Heart left ventricle (tissue), 16 donors: ENCODE measurements around the gene CEP83. TPM values are rescaled to one million over a fixed set of nuclear protein-coding genes. Genes with fewer than 3 reads are reported as not detected.

Source experiments
- ATAC-seq, 4 donors: fragments of 200-7000 bp; cut with Tn5 transposase; one replicate each; pipeline ENCODE4 v1.9.1; 2020 to 2022; ENCODE audit warnings: moderate library complexity in 4 of 4, mild to moderate bottlenecking in 3 of 4, moderate number of reproducible peaks in 1 of 4
- DNase-seq, 5 donors: peaks; one replicate each; pipeline ENCODE4 v3.0.0-alpha.2; 2020
- H3K27ac ChIP-seq, 12 donors: fragments of 200-600 bp; sonication (generic) in 4 of 12; one replicate each; pipeline versions ENCODE4 v1.5.0 to v1.8.0; 2016 to 2022; ENCODE audit warnings: mild to moderate bottlenecking in 2 of 12
- H3K27me3 ChIP-seq, 9 donors: fragments of 200-600 bp; sonication (generic) in 2 of 9; one replicate each; pipeline versions ENCODE4 v1.5.1 to v1.8.0; 2016 to 2022; ENCODE audit warnings: mild to moderate bottlenecking in 3 of 9
- H3K36me3 ChIP-seq, 9 donors: fragments of 200-600 bp; sonication (generic) in 2 of 9; one replicate each; pipeline versions ENCODE4 v1.5.0 to v1.8.0; 2018 to 2022; ENCODE audit warnings: mild to moderate bottlenecking in 2 of 9
- H3K4me1 ChIP-seq, 12 donors: fragments of 200-600 bp; sonication (generic) in 4 of 12; one replicate each; pipeline versions ENCODE4 v1.5.0 to v1.8.0; 2016 to 2022; ENCODE audit warnings: mild to moderate bottlenecking in 3 of 12
- H3K4me3 ChIP-seq, 12 donors: fragments of 200-600 bp; sonication (generic) in 4 of 12; one replicate each; pipeline versions ENCODE4 v1.5.0 to v1.8.0; 2017 to 2022; ENCODE audit warnings: mild to moderate bottlenecking in 9 of 12, moderate library complexity in 4 of 12
- H3K9me3 ChIP-seq, 12 donors: fragments of 200-600 bp; sonication (generic) in 4 of 12; one replicate each; pipeline versions ENCODE4 v1.5.0 to v1.8.0; 2016 to 2022; ENCODE audit warnings: mild to moderate bottlenecking in 1 of 12
- POLR2A ChIP-seq, 2 donors: fragments of 450-650 bp; IDR thresholded peaks; one replicate each; pipeline ENCODE4 v1.6.1; 2017; ENCODE audit warnings: antibody characterized with exemption in 2 of 2, mild to moderate bottlenecking in 2 of 2, moderate library complexity in 2 of 2
- WGBS, 4 donors: extraction: QIAGEN DNeasy Blood & Tissue Kit in 2 of 4; methylation state at CpG; one replicate each; pipeline versions ENCODE4 v1.1.5 to v1.1.7; 2013 to 2018; 5-methylcytosine and 5-hydroxymethylcytosine counted together
- intact Hi-C, 10 donors: fragments of 100-400 bp; cut with DNase I; formaldehyde crosslinking; loops; one replicate each; pipeline versions ENCODE4 v1.11.1 to v1.14.2; 2022
- long read RNA-seq, 3 donors: library from polyadenylated mRNA; unstranded; transcript quantifications; one replicate each; pipeline ENCODE4 v2.0.0, GENCODE V29; 2020 to 2021
- polyA plus RNA-seq, 2 donors: library from polyadenylated mRNA; stranded (reverse); fragments of 200-250 nt; gene quantifications; one replicate each; pipeline ENCODE4 v1.2.3, GENCODE V29; 2013
- total RNA-seq, 9 donors: library from RNA; depleted of rRNA in 2 of 9; stranded (reverse); fragments of >200 nt in 2 of 9; fragmentation: NEBNext Ultra II Directional in 3 of 9; extraction: Animal tissue kit (Norgen Biotek cat#: 25700) in 3 of 9; gene quantifications; one replicate each; pipeline versions ENCODE4 v1.1.0 to v1.2.4, GENCODE V29; 2016 to 2023
- TF ChIP-seq, protein P1 (sequence below), 12 donors: fragments of 200-600 bp; sonication (generic) in 4 of 12; IDR thresholded peaks; one replicate each; pipeline versions ENCODE4 v1.5.0 to v1.8.0; 2018 to 2022; ENCODE audit warnings: antibody characterized with exemption in 12 of 12, mild to moderate bottlenecking in 5 of 12
- donor health status: ischemic (EF 13 %, LVEDD 7.1; RV severe dilation, severe dysfunction).
- donor health status: healthy with polysubstance abuse.
- donor health status: DM: no; HTN: yes; CAD: no.
- donor health status: DM: no; HTN: no; CAD: no.
- donor health status: ischemic (EF 25% LVEDD 6.9; RV normal size, moderate dysfunction).
- donor health status: ischemic (EF 25% LVEDD 5.7; RV mildly dilated, moderate dysfunction).
- donor health status: healthy.
- donor health status: DM: yes; HTN: yes; CAD: no.
- donor health status: ischemic (EF 35%, LVEDD 5.7; RV mildly dilated, moderate dysfunction).
- donor health status: nonischemic (EF 11% LVEDD 7.7; RV severe dilation, severe dysfunction).
- donor health status: DM: yes; HTN: yes; CAD: no.
- donor health status: PGD.
- donor health status: ischemic (EF 29% LVEDD 5.4; RV normal size, mild dysfunction).
- donor health status: nonischemic (EF 23%, LVEDD 6.1; RV moderate dilation, normal function).

CEP83 gene, protein sequence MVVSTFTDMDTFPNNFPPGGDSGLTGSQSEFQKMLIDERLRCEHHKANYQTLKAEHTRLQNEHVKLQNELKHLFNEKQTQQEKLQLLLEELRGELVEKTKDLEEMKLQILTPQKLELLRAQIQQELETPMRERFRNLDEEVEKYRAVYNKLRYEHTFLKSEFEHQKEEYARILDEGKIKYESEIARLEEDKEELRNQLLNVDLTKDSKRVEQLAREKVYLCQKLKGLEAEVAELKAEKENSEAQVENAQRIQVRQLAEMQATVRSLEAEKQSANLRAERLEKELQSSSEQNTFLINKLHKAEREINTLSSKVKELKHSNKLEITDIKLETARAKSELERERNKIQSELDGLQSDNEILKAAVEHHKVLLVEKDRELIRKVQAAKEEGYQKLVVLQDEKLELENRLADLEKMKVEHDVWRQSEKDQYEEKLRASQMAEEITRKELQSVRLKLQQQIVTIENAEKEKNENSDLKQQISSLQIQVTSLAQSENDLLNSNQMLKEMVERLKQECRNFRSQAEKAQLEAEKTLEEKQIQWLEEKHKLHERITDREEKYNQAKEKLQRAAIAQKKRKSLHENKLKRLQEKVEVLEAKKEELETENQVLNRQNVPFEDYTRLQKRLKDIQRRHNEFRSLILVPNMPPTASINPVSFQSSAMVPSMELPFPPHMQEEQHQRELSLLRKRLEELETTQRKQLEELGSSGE
- total RNA-seq = 10 to 100 TPM in 4 of 9 donors, 1 to 10 TPM in 5; 7.0 to 13.4 (median 9.5) TPM
- 10 to 100 TPM in 1 of 2 donors, 1 to 10 TPM in 1; 5.4 to 11.4 TPM for polyA plus RNA-seq
- long read RNA-seq, donor 1, partial matches to known transcripts = 3 of 11 reads
- long read RNA-seq, donor 1, other reads (novel, unspliced or antisense) = 5 of 11 reads
- long read RNA-seq, donor 2, partial matches to known transcripts = 15 of 22 reads
- long read RNA-seq, donor 2, other reads (novel, unspliced or antisense) = 4 of 22 reads
- long read RNA-seq, donor 3, partial matches to known transcripts = 4 of 12 reads
- long read RNA-seq, donor 3, other reads (novel, unspliced or antisense) = 7 of 12 reads

DNA sequence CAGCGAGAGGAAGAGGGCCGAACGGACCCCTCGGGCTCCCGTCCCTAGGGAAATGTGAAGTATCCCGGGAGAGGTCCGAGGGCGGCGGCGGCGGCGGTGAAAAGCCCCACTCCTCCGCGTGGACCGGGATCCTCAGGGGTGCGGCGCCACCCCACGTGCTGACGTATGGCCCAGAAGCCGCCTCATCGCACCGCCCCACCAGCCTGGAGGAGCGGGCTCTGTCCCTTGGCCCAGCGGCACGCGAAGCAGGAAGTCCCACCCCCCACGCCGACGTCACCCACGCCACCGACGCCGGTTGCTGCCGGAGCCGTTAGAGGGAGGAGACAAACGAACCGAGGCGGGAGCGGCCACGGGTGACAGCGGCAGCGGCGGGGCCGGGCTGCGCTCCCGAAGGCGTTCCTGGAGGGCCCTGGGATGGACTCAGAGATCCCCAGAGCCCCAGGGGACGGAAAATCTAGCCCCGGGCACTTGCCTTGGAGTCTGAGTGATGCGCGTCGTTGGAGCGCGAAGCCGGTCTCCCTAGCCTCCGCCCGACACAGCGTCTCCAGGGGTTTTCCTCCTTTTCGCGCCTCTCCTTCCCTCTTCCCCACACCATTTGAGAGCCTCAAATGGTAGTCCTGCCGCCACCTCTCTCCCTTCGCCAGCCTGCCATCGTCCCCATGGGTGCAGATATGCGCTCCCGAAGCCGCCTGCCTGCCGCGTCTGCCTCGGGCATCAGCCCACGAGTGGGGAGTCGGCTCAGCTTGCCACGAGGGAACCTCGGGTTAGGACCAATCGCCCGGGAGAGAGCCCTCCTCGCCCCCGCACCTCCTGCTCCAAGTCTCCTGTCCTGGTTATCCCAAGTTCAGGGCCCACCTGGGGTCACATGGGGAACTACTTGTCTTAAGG, at the start of gene CEP83:
CEP83 (minus strand) TSS at position 140 of the 888 bp plus-strand sequence. CDS start 47,377 bp downstream, outside the sequence.
- intact Hi-C loops = no loop called here
- Histone ChIP-seq H3K9me3 (no peaks in the 10 kb centered on the region), H3K4me3 (peak within 1 kb of the TSS; percentile 47 to 92 (median 77)), H3K27ac (peak within 1 kb of the TSS; percentile 45 to 96 (median 88)), H3K36me3 (no peaks in the 10 kb centered on the region), H3K4me1 (peaks cover 0 to 22% (median 12%) of the 10 kb centered on the region in 12 donors), H3K27me3 (no peaks in the 10 kb centered on the region)
- WGBS, 4 donors = 0 to 1% (median 0%) methylated on average over 38 to 77 of the region's 77 CpGs
- ATAC-seq (peak; percentile 100), DNase-seq (peak; percentile 97 to 99 (median 98))
- TF ChIP-seq, protein P1, sequence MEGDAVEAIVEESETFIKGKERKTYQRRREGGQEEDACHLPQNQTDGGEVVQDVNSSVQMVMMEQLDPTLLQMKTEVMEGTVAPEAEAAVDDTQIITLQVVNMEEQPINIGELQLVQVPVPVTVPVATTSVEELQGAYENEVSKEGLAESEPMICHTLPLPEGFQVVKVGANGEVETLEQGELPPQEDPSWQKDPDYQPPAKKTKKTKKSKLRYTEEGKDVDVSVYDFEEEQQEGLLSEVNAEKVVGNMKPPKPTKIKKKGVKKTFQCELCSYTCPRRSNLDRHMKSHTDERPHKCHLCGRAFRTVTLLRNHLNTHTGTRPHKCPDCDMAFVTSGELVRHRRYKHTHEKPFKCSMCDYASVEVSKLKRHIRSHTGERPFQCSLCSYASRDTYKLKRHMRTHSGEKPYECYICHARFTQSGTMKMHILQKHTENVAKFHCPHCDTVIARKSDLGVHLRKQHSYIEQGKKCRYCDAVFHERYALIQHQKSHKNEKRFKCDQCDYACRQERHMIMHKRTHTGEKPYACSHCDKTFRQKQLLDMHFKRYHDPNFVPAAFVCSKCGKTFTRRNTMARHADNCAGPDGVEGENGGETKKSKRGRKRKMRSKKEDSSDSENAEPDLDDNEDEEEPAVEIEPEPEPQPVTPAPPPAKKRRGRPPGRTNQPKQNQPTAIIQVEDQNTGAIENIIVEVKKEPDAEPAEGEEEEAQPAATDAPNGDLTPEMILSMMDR (IDR thresholded peaks at IDR 0.05) = peak in 1 of 12 donors; percentile 8
- peak in 1 of 2 donors; percentile 92 for TF ChIP-seq POLR2A (IDR thresholded peaks at IDR 0.05)

GRCh38 chr12:94509317-94509716, 49.6 kb upstream of the CEP83 start:
- H3K4me3 ChIP-seq = no peak overlapping the region
- WGBS, 4 donors = 78 to 82% (median 80%) methylated on average over 3 of the region's 3 CpGs
- no peak overlapping the region for H3K27ac ChIP-seq
- peaks cover 0 to 24% (median 0%) of the 10 kb centered on the region in 12 donors for H3K4me1 ChIP-seq
- H3K9me3 ChIP-seq = no peaks in the 10 kb centered on the region
- TF ChIP-seq, protein P1 (IDR thresholded peaks at IDR 0.05) = no peak
- TF ChIP-seq POLR2A (IDR thresholded peaks at IDR 0.05) = no peak
- intact Hi-C loops = no loop called here
- no peaks in the 10 kb centered on the region for H3K27me3 ChIP-seq
- H3K36me3 ChIP-seq = no peaks in the 10 kb centered on the region
- DNase-seq (no peak), ATAC-seq (no peak)

DNA sequence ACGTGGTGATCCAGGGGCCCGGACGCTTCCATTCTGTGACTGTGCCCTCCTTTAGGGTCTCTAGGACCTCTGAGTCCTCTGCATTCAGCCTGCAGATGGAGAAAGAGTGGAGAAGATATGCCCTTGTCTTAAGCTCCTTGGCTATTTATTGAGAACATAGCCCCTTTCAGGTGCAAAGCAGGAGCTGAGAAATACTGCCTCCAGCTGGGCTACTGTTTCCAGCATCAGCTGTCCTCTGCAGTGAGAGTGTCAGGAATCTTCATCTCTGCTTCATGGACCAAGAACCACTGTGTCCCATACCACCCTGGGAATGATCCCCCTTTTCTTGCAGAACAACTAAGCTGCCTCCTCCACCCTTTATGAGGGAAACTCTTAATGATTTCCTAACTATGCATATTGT, 47.8 kb upstream of the CEP83 start:
- Histone ChIP-seq H3K36me3 (no peaks in the 10 kb centered on the region), H3K4me3 (no peak overlapping the region), H3K9me3 (peaks cover 0 to 5% (median 0%) of the 10 kb centered on the region in 12 donors), H3K27ac (no peak overlapping the region), H3K4me1 (peaks cover 0 to 24% (median 0%) of the 10 kb centered on the region in 12 donors), H3K27me3 (no peaks in the 10 kb centered on the region)
- intact Hi-C loops = no loop called here
- ATAC-seq (no peak), DNase-seq (no peak)
- 94 to 100% (median 97%) methylated on average over 2 to 3 of the region's 3 CpGs for WGBS, 4 donors
- TF ChIP-seq, protein P1 (IDR thresholded peaks at IDR 0.05) = no peak
- TF ChIP-seq POLR2A (IDR thresholded peaks at IDR 0.05) = no peak
